PC-3 (cell line): Measurements from ENCODE around the gene ATP6V1F. TPM values are rescaled to one million over a fixed set of nuclear protein-coding genes. Genes with fewer than 3 reads are reported as not detected.

Experiments used
- ATAC-seq: fragments of 200-7000 bp; cut with Tn5 transposase; 2 replicates; pipeline ENCODE4 v1.9.1; 2020; ENCODE audit warnings: mild to moderate bottlenecking, moderate library complexity
- BruUV-seq: library from RNA; stranded (reverse); fragments of 400-500 nt; replicated peaks from 2 replicates; lab custom pipeline; 2021; lab: Mats Ljungman, UMichigan
- CTCF ChIA-PET: fragments of 300-600 bp; sonication (Branson Sonifier 250); formaldehyde crosslinking; loops from one replicate; lab custom pipeline; 2022; ENCODE audit warnings: antibody characterized with exemption; lab: Charles Lee
- POLR2A ChIA-PET: fragments of 300-600 bp; sonication (Branson Sonifier 250); formaldehyde crosslinking; loops from one replicate; lab custom pipeline; 2022; ENCODE audit warnings: antibody characterized with exemption; ENCODE audit not compliant: unreplicated experiment; lab: Charles Lee
- DNase-seq: peaks from one replicate; pipeline ENCODE4 v3.0.0-alpha.2; 2015
- H2AFZ ChIP-seq: fragments of 300-600 bp; sonication (generic); 2 replicates; pipeline ENCODE4 v1.6.0; 2016; ENCODE audit warnings: antibody characterized with exemption, low read length
- H3F3A ChIP-seq: fragments of 300-600 bp; sonication (generic); one replicate; pipeline ENCODE4 v1.6.0; 2017; ENCODE audit warnings: antibody characterized with exemption, low read length, control low read depth, mild to moderate bottlenecking; ENCODE audit not compliant: unreplicated experiment
- H3K27ac ChIP-seq: fragments of 300-600 bp; sonication (generic); 2 replicates; pipeline ENCODE4 v1.5.1; 2016; ENCODE audit warnings: mild to moderate bottlenecking, low read length
- H3K27me3 ChIP-seq: fragments of 300-600 bp; sonication (generic); 2 replicates; pipeline ENCODE4 v1.6.1; 2016; ENCODE audit warnings: low read length, mixed read lengths
- H3K36me3 ChIP-seq: fragments of 300-600 bp; sonication (generic); 2 replicates; pipeline ENCODE4 v1.6.1; 2016; ENCODE audit warnings: low read depth, mixed run types, low read length, mixed read lengths
- H3K4me1 ChIP-seq: fragments of 300-600 bp; sonication (generic); 2 replicates; pipeline ENCODE4 v1.5.1; 2016; ENCODE audit warnings: low read length; ENCODE audit not compliant: insufficient read depth
- H3K4me2 ChIP-seq: fragments of 300-600 bp; sonication (generic); 2 replicates; pipeline ENCODE4 v1.6.0; 2016; ENCODE audit warnings: low read length
- H3K4me3 ChIP-seq: fragments of 300-600 bp; sonication (generic); 2 replicates; pipeline ENCODE4 v1.5.1; 2016; ENCODE audit warnings: mild to moderate bottlenecking, low read length, mixed read lengths
- H3K79me2 ChIP-seq: fragments of 300-600 bp; sonication (generic); 2 replicates; pipeline ENCODE4 v1.6.1; 2017; ENCODE audit warnings: low read length, mixed read lengths
- H3K9ac ChIP-seq: fragments of 300-600 bp; sonication (generic); 2 replicates; pipeline ENCODE4 v1.6.0; 2016; ENCODE audit warnings: mild to moderate bottlenecking, low read length
- H3K9me2 ChIP-seq: fragments of 300-600 bp; sonication (generic); replicated peaks from 2 replicates; pipeline ENCODE4 v1.6.1; 2016; ENCODE audit warnings: mixed run types, low read length, mixed read lengths
- H3K9me3 ChIP-seq: fragments of 300-600 bp; sonication (generic); 2 replicates; pipeline ENCODE4 v1.6.1; 2016; ENCODE audit warnings: low read length, mixed read lengths
- H4K20me1 ChIP-seq: fragments of 300-600 bp; sonication (generic); 2 replicates; pipeline ENCODE4 v1.6.1; 2016; ENCODE audit warnings: low read length, mixed read lengths
- CTCF ChIP-seq: fragments of 300-600 bp; sonication (generic); conservative IDR thresholded peaks from 2 replicates; pipeline ENCODE4 v1.5.1; 2017; ENCODE audit warnings: antibody characterized with exemption, low read depth, mild to moderate bottlenecking, low read length
- EZH2 ChIP-seq: fragments of 300-600 bp; sonication (generic); IDR thresholded peaks from one replicate; pipeline ENCODE4 v1.6.1; 2017; ENCODE audit warnings: antibody characterized with exemption, mild to moderate bottlenecking, low read length; ENCODE audit not compliant: unreplicated experiment
- EZH2phosphoT487 ChIP-seq: fragments of 300-600 bp; sonication (generic); IDR thresholded peaks from 2 replicates; pipeline ENCODE4 v1.6.1; 2018; ENCODE audit warnings: mild to moderate bottlenecking, antibody characterized with exemption, low read length, borderline replicate concordance
- intact Hi-C: fragments of 100-400 bp; cut with micrococcal nuclease; formaldehyde crosslinking; loops from 2 replicates; pipeline ENCODE4 v1.9.0; 2023
- total RNA-seq: library from RNA; depleted of rRNA; stranded (reverse); fragments of >200 nt; gene quantifications from 2 replicates; pipeline ENCODE4 v1.2.3, GENCODE V29; 2014

ATP6V1F gene
- total RNA-seq, 1 experiment from 2014 or later, result 131 TPM

DNA sequence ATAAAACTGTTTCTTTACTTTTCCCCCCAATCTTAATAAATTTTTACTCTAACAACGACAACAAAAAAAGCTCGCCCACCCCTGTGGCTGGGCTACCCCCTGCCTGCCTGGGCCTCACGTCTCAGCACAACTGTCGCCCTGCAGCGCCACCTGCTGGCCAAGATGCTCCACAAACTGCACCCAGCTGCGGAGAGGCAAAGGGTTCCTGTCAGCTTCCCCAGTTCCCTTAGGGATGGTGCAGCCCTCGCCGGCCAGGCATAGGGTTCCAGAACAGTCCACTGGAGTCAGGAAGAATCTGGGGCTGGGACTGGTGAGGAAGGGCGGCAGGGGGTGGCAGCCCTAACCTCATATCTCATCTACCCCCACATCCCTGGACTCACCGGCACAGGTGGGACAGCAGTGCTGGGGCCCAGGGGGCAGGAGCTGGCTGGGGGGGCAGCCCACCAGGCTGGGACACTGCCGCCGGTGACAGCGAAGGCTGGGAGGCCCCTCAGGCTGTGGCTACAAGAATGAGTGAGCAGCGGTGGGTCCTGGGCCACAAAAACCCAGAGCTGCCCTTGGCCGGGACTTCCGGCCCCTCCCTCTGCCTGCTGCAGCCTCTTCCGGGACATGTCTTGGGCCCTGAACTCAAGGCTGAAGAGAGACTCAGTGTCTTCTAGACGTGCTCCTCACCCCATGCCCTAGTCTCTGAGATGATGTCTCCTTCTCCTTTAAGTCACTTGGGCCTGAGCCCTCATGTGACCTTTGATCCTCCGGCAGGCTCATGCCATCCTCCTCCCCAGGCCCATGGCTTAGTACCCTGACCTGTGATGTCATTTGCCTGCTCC is 21.2 kb downstream of the ATP6V1F start:
- Histone ChIP-seq H3K4me2 (no peak overlapping the region), H3K9me3 (no peaks in the 10 kb centered on the region), H2AFZ (no peak overlapping the region), H3K9me2 (no peaks in the 10 kb centered on the region), H4K20me1 (no peaks in the 10 kb centered on the region), H3K27ac (no peak overlapping the region), H3K4me1 (peaks cover 10% of the 10 kb centered on the region), H3K36me3 (no peaks in the 10 kb centered on the region), H3K4me3 (no peak overlapping the region), H3F3A (no peaks in the 10 kb centered on the region), H3K79me2 (no peaks in the 10 kb centered on the region), H3K27me3 (no peaks in the 10 kb centered on the region), H3K9ac (no peak overlapping the region)
- ChIA-PET CTCF (interaction anchor here (0.6 to 1.3 kb wide), 4 partner anchors 21 to 341 kb away, joined by 3 to 10 read pairs (median 6); partner anchors contain the start of gene ATP6V1F), POLR2A (no interaction called here)
- intact Hi-C loops, result loop anchor here (5.0 kb wide), 3 partner anchors 92 to 407 kb away; partner anchors contain the start of genes CCDC136 and METTL2B
- BruUV-seq, result no TSS peak
- TF ChIP-seq CTCF, result peak; percentile 94
- TF ChIP-seq EZH2, result no peak
- ATAC-seq (peak; percentile 47), DNase-seq (peak; percentile 81)

DNA sequence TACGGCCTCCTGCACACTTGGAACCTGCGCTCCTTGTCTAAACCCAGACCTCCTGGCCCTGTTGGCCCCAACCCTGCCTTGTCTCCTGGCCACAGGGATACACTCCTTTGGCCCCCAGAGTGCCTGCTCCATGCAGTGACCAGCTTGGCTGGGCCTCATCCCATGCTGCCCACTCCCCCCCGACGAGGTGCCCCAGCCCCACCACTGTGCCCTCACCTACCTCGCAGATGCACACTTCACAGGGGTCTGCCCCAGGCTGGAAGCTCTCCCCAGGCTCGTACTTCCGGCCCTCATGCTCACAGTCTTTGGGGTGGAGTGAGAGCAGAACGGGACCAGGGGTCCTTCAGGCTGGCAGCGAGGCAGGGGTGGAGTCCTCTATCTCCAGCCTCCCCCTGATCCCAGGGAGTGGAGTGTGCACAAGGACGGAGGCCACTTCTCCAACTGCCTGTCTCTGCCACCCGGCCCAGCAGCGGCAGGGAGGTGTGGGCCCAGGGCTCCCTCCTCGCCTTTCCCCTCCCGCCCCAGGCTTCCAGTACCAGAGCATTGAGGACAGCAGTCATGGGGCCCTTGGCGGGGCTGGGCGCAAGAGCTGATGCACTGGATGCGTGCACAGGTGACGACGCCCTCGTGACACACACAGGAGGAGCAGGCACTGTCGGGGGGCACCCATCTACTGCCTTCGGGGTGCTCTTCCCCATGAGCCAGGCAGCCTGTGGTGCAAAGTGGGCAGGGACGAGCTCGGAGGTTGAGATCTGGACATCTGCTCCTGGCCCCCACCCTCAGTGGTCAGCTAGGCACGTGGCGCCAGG is 22.1 kb downstream of the ATP6V1F start:
- no peaks in the 10 kb centered on the region for H3K9me2 ChIP-seq
- DNase-seq (no peak), ATAC-seq (no peak)
- intact Hi-C loops, result loop anchor here (5.0 kb wide), 3 partner anchors 92 to 407 kb away; partner anchors contain the start of genes CCDC136 and METTL2B
- H3K27ac ChIP-seq, result no peak overlapping the region
- H3K9me3 ChIP-seq, result no peaks in the 10 kb centered on the region
- H3K4me2 ChIP-seq, result no peak overlapping the region
- BruUV-seq, result no TSS peak
- TF ChIP-seq EZH2, result no peak
- H3K36me3 ChIP-seq, result no peaks in the 10 kb centered on the region
- H3K27me3 ChIP-seq, result no peaks in the 10 kb centered on the region
- no peaks in the 10 kb centered on the region for H4K20me1 ChIP-seq
- no peak overlapping the region for H2AFZ ChIP-seq
- H3F3A ChIP-seq, result no peaks in the 10 kb centered on the region
- H3K4me3 ChIP-seq, result no peak overlapping the region
- H3K9ac ChIP-seq, result no peak overlapping the region
- CTCF ChIA-PET, result no interaction called here
- H3K79me2 ChIP-seq, result no peaks in the 10 kb centered on the region
- POLR2A ChIA-PET, result no interaction called here
- peaks cover 10% of the 10 kb centered on the region for H3K4me1 ChIP-seq

DNA sequence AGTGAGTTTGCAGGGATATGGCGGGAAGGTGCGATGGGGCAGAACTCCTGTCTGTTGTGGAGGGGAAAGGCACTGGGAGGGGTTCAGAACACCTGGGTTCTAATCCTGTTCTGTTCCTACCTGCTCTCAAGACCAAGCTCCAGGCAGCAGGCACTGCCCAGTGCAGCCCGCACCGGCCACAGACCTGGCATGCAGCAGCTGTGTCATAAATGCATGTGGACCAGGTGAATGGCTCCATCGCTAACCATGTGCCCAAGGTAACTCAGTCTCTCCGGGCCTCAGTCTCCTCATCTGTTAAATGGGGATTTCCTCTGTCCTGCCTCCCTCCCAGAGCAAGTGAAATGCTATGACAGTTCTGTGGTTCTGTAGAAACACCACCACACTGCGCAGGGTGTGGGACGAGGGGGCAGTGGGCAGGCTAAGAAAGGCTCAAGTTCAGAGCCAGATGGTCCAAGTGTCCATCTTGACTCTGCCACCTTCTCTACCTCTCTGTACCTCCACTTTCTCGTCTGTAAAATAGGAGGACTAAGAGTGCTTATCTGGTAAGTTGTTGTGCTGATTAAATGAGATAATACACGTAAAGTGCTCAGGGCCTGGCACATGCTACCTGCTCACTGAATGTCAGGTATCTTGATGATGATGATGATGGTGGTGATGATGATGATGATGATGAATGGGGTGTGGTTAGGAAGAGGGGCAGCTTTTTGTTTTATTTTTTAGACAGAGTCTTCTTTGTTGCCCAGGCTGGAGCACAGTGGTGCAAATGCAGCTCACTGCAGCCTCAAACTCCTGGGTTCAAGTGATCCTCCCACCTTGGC is 22.9 kb downstream of the ATP6V1F start:
- H3K9me2 ChIP-seq, result no peaks in the 10 kb centered on the region
- no peaks in the 10 kb centered on the region for H3K79me2 ChIP-seq
- no peaks in the 10 kb centered on the region for H3F3A ChIP-seq
- no peaks in the 10 kb centered on the region for H3K27me3 ChIP-seq
- H3K4me1 ChIP-seq, result peaks cover 12% of the 10 kb centered on the region
- no peak overlapping the region for H3K27ac ChIP-seq
- no peak overlapping the region for H3K4me2 ChIP-seq
- intact Hi-C loops, result no loop called here
- no peaks in the 10 kb centered on the region for H4K20me1 ChIP-seq
- H3K9me3 ChIP-seq, result no peaks in the 10 kb centered on the region
- TF ChIP-seq EZH2phosphoT487, result no peak
- TF ChIP-seq EZH2, result no peak
- no peak for TF ChIP-seq CTCF
- no TSS peak for BruUV-seq
- no peak for ATAC-seq
- CTCF ChIA-PET, result no interaction called here
- H3K4me3 ChIP-seq, result no peak overlapping the region
- POLR2A ChIA-PET, result no interaction called here
- H3K9ac ChIP-seq, result no peak overlapping the region
- no peaks in the 10 kb centered on the region for H3K36me3 ChIP-seq
- no peak for DNase-seq
- no peak overlapping the region for H2AFZ ChIP-seq
